Body of pancreas (tissue), 4 donors: ENCODE data around the gene SPATA17. TPM values are rescaled to one million over a fixed set of nuclear protein-coding genes. Genes with fewer than 3 reads are reported as not detected.

Experiments
- ATAC-seq: fragments of 150-250 bp; one replicate; pipeline ENCODE4 v1.9.1; 2016
- DNase-seq, 4 donors: peaks; one replicate each; pipeline ENCODE4 v3.0.0-alpha.2; 2019
- H3K27ac ChIP-seq, 4 donors: fragments of 200-600 bp; sonication (generic); 1 replicate in 3 of 4; 2 replicates in 1 of 4; pipeline versions ENCODE4 v1.5.1 to v1.6.1; 2016 to 2019; ENCODE audit warnings: mild to moderate bottlenecking in 1 of 4, mixed read lengths in 1 of 4, moderate library complexity in 1 of 4
- H3K27me3 ChIP-seq, 2 donors: fragments of 200-600 bp; sonication (generic); one replicate each; pipeline ENCODE4 v1.6.0; 2016; ENCODE audit warnings: mild to moderate bottlenecking in 1 of 2
- H3K36me3 ChIP-seq, 2 donors: fragments of 200-600 bp; sonication (generic); replicated peaks in 1 of 2; 2 replicates each; pipeline ENCODE4 v1.5.1; 2016; ENCODE audit warnings: low read depth in 2 of 2; ENCODE audit not compliant: insufficient read depth in 1 of 2
- H3K4me1 ChIP-seq: fragments of 200-600 bp; sonication (generic); one replicate; pipeline ENCODE4 v1.6.0; 2016
- H3K4me3 ChIP-seq, 2 donors: fragments of 200-600 bp; sonication (generic); 1 replicate in 1 of 2; 2 replicates in 1 of 2; pipeline ENCODE4 v1.5.1; 2016 to 2019
- H3K9me3 ChIP-seq, 3 donors: fragments of 200-600 bp; sonication (generic); 1 replicate in 2 of 3; 2 replicates in 1 of 3; pipeline ENCODE4 v1.5.1; 2016
- POLR2A ChIP-seq, 3 donors: fragments of 450-650 bp; IDR thresholded peaks; one replicate each; pipeline ENCODE4 v1.6.1; 2016; ENCODE audit warnings: antibody characterized with exemption in 3 of 3, mild to moderate bottlenecking in 2 of 3
- WGBS, 2 donors: methylation state at CpG; one replicate each; pipeline ENCODE4 v1.1.5; 2017; 5-methylcytosine and 5-hydroxymethylcytosine counted together
- intact Hi-C: fragments of 100-400 bp; cut with DNase I; formaldehyde crosslinking; loops from one replicate; pipeline ENCODE4 v1.15.1; 2023
- total RNA-seq, 2 donors: library from RNA; depleted of rRNA; stranded (reverse); fragments of >200 nt; gene quantifications; one replicate each; pipeline ENCODE4 v1.1.0, GENCODE V29; 2016
- TF ChIP-seq, protein P1 (sequence below), 7 experiments: fragments of 450-650 bp in 4 of 7; fragments of 200-600 bp in 3 of 7; sonication (generic) in 3 of 7; IDR thresholded peaks; one replicate each; pipeline ENCODE4 v1.5.1; 2016 to 2019; ENCODE audit warnings: antibody characterized with exemption in 7 of 7

Gene SPATA17
- total RNA-seq, 2 donors from 2014 or later, result 0.52 to 2.6 TPM

DNA sequence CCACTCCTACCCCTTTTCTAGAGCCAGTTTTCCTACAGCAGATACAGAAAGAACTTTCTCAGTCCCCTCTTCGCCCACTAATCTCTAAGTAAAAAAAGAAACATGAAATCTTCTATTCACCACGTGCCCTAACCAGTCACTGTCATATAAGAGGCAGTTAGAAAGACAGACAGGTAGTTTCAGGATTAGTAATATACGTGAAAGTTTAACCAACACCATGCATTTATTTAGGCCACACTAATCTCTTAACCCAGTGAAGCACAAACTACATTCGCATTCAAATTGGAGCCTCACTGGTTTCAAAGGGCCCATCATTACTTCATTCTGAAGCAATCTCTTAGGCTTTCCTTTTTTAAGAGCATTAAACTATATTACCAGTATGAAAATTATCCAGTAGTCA, 10.3 kb upstream of the SPATA17 start:
- no peak for DNase-seq
- peaks cover 0 to 5% of the 10 kb centered on the region in 2 donors for H3K36me3 ChIP-seq
- no peak overlapping the region for H3K4me3 ChIP-seq
- ATAC-seq, result no peak
- H3K27me3 ChIP-seq, result no peaks in the 10 kb centered on the region
- H3K27ac ChIP-seq, result no peak overlapping the region
- H3K9me3 ChIP-seq, result no peaks in the 10 kb centered on the region
- 89 to 92% methylated on average over 4 of the region's 4 CpGs for WGBS, 2 donors
- no peak for TF ChIP-seq POLR2A (IDR thresholded peaks at IDR 0.05)
- TF ChIP-seq, protein P1, sequence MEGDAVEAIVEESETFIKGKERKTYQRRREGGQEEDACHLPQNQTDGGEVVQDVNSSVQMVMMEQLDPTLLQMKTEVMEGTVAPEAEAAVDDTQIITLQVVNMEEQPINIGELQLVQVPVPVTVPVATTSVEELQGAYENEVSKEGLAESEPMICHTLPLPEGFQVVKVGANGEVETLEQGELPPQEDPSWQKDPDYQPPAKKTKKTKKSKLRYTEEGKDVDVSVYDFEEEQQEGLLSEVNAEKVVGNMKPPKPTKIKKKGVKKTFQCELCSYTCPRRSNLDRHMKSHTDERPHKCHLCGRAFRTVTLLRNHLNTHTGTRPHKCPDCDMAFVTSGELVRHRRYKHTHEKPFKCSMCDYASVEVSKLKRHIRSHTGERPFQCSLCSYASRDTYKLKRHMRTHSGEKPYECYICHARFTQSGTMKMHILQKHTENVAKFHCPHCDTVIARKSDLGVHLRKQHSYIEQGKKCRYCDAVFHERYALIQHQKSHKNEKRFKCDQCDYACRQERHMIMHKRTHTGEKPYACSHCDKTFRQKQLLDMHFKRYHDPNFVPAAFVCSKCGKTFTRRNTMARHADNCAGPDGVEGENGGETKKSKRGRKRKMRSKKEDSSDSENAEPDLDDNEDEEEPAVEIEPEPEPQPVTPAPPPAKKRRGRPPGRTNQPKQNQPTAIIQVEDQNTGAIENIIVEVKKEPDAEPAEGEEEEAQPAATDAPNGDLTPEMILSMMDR (IDR thresholded peaks at IDR 0.05), result no peak
- no peaks in the 10 kb centered on the region for H3K4me1 ChIP-seq
- intact Hi-C loops, result no loop called here

DNA sequence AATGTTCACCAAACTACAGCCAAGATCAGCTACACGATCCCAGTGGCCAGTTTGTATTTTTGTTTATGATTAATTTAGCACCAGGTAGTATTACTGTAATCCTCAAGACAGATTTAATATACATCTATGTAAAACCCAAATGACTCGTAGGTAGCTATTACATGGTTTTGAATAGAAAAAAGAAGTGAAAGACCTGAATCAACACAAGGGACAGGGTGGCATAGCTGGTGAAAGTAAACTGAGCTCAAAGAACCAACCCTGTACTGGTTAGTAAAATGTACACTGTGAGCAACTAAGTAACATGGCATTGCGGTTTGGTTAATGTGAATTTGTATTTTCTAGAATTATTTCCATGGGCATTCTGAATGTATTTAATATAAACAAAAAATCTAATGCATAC, 9.1 kb upstream of the SPATA17 start:
- Histone ChIP-seq H3K36me3 (peaks cover 0 to 5% of the 10 kb centered on the region in 2 donors), H3K27me3 (no peaks in the 10 kb centered on the region), H3K9me3 (no peaks in the 10 kb centered on the region), H3K4me1 (peaks cover 3% of the 10 kb centered on the region), H3K4me3 (no peak overlapping the region), H3K27ac (no peak overlapping the region)
- ATAC-seq (no peak), DNase-seq (no peak)
- WGBS, 2 donors, result 89 to 95% methylated on average over 3 of the region's 3 CpGs
- intact Hi-C loops, result no loop called here
- TF ChIP-seq, protein P1 (IDR thresholded peaks at IDR 0.05), result no peak
- no peak for TF ChIP-seq POLR2A (IDR thresholded peaks at IDR 0.05)

DNA sequence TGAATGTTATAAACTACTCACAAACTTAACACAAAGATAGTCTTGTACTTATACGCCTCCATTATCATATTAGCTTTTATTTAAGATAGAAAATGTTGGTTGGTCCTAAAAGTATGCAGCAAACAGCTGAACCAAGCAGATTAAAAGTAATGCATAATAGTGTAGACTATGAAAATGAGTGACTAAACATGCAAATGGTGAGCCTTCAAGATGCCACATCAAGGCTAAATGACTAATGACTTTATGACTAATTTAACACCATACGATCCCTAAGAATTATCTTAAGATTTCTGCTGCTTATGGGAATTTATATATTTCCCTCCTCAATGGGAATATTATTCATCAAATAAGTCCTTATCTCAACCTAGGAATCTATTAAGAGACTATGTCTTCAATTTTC, 4.8 kb upstream of the SPATA17 start:
- Histone ChIP-seq H3K4me1 (peaks cover 37% of the 10 kb centered on the region), H3K4me3 (no peak overlapping the region), H3K36me3 (no peaks in the 10 kb centered on the region), H3K27ac (no peak overlapping the region), H3K9me3 (no peaks in the 10 kb centered on the region), H3K27me3 (no peaks in the 10 kb centered on the region)
- no peak for TF ChIP-seq POLR2A (IDR thresholded peaks at IDR 0.05)
- WGBS, 2 donors, result 91 to 92% methylated on average over 2 of the region's 2 CpGs
- intact Hi-C loops, result no loop called here
- no peak for DNase-seq
- ATAC-seq, result no peak

DNA sequence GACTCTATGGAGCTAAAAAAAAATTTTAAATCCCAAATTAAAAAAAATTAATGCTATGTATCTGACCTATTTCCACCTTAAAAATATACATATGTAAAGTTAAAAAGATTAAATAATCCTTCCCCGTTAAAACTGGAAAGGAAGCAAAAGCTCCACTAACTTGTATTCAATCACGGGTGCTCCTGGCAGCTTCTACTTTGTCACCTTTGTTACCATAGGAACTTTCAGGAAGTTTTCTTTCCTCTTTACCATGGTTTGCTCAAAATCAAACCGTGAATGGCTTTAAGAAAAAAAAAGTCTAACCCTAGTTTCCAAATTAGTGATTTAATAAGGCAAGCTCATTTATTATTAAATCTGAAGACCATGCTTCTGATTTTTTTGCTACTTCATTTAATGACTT, 3.7 kb upstream of the SPATA17 start:
- H3K9me3 ChIP-seq, result no peaks in the 10 kb centered on the region
- H3K36me3 ChIP-seq, result no peaks in the 10 kb centered on the region
- no peak overlapping the region for H3K4me3 ChIP-seq
- ATAC-seq (no peak), DNase-seq (peak in 1 of 4 donors; percentile 18)
- intact Hi-C loops, result no loop called here
- TF ChIP-seq, protein P1 (IDR thresholded peaks at IDR 0.05), result no peak
- no peak for TF ChIP-seq POLR2A (IDR thresholded peaks at IDR 0.05)
- 3 to 10% methylated on average over 3 of the region's 3 CpGs for WGBS, 2 donors
- H3K4me1 ChIP-seq, result peaks cover 43% of the 10 kb centered on the region
- no peaks in the 10 kb centered on the region for H3K27me3 ChIP-seq
- no peak overlapping the region for H3K27ac ChIP-seq

DNA sequence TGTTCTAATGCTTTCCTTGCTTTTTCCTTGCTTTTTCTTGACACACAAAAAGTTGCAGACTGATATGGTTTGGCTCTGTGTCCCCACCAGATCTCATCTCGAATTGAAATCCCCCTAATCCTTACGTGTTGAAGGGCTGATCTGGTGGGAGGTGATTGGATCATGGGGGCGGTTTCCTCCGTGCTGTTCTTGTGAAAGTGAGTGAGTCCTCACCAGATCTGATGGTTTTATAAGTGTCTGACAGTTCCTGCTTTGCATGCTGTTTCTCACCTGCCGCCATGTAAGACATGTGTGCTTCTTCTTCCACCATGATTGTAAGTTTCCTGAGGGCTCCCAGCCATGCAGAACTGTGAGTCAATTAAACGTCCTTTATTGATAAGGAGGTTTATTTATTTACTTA, 11.3 kb downstream of the SPATA17 start:
- ATAC-seq (no peak), DNase-seq (no peak)
- no peaks in the 10 kb centered on the region for H3K9me3 ChIP-seq
- WGBS, 2 donors, result 53 to 54% methylated on average over 6 of the region's 6 CpGs
- H3K27me3 ChIP-seq, result no peaks in the 10 kb centered on the region
- no peak overlapping the region for H3K27ac ChIP-seq
- H3K36me3 ChIP-seq, result no peaks in the 10 kb centered on the region
- no peak overlapping the region for H3K4me3 ChIP-seq
- intact Hi-C loops, result no loop called here
- no peaks in the 10 kb centered on the region for H3K4me1 ChIP-seq
- no peak for TF ChIP-seq POLR2A (IDR thresholded peaks at IDR 0.05)

DNA sequence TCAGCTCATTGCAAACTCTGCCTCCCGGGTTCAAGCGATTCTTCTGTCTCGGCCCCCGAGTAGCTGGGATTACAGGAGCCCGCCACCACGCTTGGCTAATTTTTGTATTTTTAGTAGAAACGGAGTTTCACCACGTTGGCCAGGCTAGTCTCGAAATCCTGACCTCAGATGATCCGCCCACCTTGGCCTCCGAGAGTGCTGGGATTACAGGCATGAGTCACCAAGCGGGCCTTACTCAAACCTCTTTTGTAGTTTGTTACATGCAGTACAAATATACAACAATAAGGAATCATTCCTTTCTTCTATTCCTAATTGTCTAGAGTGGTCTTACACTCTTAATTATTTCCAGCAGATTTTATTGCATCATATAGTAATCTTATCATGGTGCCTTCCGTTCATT, 16.6 kb downstream of the SPATA17 start:
- Histone ChIP-seq H3K36me3 (no peaks in the 10 kb centered on the region), H3K9me3 (no peaks in the 10 kb centered on the region), H3K27ac (no peak overlapping the region), H3K4me3 (no peak overlapping the region), H3K27me3 (no peaks in the 10 kb centered on the region), H3K4me1 (no peaks in the 10 kb centered on the region)
- no peak for ATAC-seq
- intact Hi-C loops, result no loop called here
- TF ChIP-seq, protein P1 (IDR thresholded peaks at IDR 0.05), result no peak
- no peak for TF ChIP-seq POLR2A (IDR thresholded peaks at IDR 0.05)
- no peak for DNase-seq
- 79 to 89% methylated on average over 13 of the region's 13 CpGs for WGBS, 2 donors
